ENCODE data around the gene AHCYL2.
"Not testable (repeated sequence)": the region's sequence is repeated elsewhere in the genome, so short reads cannot be mapped to it uniquely, and the experiment has no call there.

The AHCYL2 gene

DNA sequence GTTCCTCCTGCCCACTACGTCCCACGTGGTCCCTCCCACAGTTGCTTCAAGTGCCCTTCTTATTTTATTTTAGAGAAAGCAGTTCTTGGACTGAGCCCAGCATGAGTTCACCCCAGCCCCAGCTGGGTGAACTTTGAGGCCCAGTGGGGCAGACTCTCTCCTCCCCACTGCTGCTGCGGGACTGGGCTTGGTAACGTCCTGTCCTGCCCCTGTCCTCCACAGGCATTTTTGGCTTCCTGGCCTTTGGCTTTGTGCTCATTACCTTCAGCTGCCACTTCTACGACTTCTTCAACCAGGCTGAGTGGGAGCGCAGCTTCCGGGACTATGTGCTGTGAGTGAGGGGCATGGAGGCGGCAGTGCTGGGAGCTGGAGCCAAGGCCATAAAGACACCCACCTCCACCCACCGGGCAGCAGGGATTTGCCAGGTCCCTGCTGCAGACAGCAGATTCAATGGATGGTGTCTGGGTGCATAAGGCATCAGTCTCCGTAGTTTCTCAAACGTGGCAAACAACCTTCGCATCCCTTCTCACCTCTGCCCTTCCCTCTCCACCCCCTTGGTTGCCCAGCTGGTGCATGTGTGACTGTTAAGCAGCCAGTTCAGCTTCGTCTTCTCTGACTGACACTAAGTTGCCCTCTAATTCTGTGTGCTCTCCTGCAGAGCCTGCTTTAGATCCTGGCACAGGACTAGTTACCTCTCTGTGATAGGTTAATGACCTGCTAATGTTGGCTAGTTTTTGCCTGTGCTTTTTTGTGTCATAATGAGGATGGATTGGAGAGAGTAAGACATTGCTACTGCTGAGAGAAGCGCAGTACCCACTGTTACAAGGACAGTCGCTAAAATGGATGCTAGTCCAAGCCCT, 15.5 kb upstream of the AHCYL2 start:
- no peak for DNase-seq

DNA sequence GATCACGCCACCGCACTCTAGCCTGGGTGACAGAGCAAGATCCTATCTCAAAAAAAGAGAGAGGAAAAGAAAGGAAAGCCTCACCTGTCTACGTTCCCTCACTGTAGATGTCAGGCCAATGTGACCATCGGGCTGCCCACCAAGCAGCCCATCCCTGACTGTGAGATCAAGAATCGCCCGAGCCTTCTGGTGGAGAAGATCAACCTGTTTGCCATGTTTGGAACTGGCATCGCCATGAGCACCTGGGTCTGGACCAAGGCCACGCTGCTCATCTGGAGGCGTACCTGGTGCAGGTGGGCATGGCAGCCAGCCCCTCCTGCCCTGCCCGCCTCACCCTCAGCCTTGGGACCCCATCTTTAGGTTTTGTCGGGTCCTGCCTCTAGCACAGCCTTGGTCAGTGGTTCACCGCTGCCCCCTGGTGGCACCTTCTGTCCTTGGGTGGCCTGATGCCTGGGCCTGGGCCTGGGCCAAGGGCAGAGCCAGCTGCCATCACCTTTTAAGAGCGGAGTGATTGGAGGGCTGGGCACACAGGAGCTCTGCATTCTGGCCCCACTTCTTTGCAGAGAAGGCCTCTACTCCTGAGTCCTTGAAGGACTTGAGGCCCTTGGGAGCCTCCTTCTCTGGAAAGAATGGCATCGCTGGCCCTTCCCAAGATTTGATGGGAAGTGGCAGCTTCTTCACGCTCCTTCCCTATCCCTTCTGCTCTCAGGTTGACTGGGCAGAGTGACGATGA, 14.4 kb upstream of the AHCYL2 start:
- DNase-seq = peak; percentile 49

DNA sequence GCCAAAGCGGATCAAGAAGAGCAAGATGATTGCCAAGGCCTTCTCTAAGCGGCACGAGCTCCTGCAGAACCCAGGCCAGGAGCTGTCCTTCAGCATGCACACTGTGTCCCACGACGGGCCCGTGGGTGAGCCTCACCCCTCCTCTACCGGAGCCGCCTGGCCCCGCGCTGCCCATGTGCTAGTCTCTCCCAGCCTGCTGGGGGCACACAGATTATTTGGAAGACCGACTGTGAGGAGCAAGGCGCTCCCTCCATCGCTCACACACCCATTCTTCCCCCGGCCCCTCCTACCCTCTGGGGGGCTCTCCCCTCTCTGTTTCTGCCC, 13.9 kb upstream of the AHCYL2 start:
- no peak for DNase-seq

DNA sequence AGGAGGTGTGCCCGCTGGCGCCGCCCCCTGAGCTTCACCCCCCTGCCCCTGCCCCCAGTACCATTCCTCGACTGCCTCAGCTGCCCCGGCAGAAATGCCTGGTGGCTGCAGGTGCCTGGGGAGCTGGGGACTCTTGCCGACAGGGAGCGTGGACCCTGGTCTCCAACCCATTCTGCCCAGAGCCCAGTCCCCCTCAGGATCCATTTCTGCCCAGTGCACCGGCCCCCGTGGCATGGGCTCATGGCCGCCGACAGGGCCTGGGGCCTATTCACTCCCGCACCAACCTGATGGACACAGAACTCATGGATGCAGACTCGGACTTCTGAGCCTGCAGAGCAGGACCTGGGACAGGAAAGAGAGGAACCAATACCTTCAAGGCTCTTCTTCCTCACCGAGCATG, 12.7 kb upstream of the AHCYL2 start:
- DNase-seq = no peak

DNA sequence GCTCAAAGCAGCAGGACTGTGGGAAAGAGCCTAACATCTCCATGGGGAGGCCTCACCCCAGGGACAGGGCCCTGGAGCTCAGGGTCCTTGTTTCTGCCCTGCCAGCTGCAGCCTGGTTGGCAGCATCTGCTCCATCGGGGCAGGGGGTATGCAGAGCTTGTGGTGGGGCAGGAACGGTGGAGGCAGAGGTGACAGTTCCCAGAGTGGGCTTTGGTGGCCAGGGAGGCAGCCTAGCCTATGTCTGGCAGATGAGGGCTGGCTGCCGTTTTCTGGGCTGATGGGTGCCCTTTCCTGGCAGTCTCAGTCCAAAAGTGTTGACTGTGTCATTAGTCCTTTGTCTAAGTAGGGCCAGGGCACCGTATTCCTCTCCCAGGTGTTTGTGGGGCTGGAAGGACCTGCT, 12.2 kb upstream of the AHCYL2 start:
- no peak for DNase-seq

DNA sequence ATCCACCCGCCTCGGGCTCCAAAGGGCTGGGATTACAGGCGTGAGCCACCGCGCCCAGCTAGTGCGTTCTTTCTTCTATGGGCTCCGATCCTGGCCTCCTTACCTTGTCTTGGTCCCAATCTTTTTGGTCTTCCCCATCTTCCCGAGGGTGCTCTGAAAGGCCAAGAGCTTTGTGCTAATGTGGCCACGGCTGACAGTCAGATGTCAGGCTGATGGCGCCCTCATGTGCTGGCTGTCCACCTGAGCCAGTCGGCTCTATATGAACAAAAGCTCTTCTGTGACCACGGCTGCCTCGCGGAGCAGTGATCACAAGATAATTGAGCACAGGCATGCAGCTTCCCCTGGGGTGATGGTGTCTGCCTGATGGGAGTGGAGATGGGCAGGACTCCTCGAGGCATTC, 11.0 kb upstream of the AHCYL2 start:
- DNase-seq = peak; percentile 17

DNA sequence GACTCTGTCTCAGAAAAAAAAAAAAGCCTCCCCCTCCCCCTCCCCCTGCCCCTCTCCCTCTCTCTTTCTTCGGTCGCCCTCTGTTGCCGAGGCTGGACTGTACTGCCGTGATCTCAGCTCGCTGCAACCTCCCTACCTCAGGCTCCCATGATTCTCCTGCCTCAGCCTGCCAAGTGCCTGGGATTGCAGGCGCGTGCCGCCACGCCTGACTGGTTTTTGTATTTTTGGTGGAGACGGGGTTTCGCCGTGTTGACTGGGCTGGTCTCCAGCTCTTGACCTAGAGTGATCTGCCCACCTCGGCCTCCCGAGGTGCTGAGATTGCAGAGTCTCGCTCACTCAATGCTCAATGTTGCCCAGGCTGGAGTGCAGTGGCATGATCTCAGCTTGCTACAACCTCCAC, 9.1 kb upstream of the AHCYL2 start:
- not testable (repeated sequence) for DNase-seq

DNA sequence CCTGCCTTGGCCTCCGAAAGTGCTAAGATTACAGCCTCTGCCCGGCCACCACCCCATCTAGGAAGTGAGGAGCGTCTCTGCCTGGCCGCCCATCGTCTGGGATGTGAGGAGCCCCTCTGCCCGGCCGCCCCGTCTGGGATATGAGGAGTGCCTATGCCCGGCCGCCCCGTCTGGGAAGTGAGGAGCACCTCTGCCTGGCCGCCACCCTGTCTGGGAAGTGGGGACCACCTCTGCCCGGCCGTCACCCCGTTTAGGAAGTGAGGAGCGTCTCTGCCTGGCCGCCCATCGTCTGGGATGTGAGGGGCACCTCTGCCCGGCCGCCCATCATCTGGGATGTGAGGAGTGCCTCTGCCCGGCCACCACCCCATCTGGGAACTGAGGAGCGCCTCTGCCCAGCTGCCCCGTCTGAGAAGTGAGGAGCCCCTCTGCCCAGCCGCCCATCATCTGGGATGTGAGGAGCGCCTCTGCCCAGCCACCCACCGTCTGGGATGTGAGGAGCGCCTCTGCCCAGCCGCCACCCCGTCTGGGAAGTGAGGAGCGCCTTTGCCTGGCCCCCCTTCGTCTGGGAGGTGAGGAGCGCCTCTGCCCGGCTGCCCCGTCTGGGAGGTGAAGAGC, 8.6 kb upstream of the AHCYL2 start:
- DNase-seq = not testable (repeated sequence)

DNA sequence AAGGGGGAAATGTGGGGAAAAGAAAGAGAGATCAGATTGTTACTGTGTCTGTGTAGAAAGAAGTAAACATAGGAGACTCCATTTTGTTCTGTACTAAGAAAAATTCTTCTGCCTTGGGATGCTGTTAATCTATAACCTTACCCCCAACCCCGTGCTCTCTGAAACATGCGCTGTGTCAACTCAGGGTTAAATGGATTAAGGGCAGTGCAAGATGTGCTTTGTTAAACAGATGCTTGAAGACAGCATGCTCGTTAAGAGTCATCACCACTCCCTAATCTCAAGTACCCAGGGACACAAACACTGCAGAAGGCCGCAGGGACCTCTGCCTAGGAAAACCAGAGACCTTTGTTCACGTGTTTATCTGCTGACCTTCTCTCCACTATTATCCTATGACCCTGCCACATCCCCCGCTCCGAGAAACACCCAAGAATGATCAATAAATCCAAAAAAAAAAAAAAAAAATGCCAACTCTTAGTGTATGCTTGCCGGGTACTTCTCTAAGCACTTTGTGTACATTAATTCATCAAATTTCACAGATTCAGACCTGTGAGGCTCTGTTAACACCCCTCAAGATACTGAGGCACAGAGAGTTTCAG, 7.9 kb upstream of the AHCYL2 start:
- not testable (repeated sequence) for DNase-seq

DNA sequence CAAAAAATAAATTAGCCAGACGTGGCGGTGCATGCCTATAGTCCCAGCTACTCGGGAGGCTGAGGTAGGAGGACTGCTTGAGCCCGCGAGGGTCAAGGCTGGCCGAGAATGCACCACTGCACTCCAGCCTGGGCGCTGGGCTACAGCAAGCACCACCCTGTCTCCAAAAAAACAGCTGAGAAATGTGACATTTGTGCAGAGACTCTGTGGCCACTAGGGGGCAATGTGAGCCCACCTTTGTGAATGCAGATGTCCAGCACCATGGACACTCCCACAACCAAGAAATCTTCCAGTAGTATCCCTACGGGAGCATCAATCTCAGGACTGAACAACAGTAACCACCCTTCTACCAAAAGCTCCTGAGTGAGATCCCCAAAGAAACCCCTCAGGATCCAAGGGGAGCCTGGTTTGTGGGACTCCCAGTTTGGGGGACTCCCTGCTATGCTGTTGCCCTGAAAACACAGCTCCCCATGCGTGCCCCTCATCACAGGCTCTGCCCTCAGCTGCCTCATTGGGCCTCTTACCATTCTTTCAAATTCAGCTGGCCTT, 6.2 kb upstream of the AHCYL2 start:
- DNase-seq = peak; percentile 82

DNA sequence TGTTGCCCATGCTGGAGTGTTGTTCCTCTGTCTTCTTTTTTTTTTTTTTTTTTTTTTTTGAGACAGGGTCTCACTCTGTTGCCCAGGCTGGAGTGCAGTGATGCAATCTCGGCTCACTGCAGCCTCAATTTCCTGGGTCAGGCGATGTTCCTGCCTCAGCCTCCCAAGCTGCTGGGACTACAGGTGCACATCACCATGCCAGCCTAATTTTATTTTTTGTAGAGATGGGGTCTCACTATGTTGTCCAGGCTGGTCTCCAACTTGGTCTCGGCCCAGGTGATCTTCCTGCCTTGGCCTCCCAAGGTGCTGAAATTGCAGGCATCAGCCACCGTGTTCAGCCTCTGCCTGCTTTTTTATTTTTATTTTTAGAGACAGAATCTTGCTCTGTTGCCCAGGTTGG, 5.7 kb upstream of the AHCYL2 start:
- DNase-seq = not testable (repeated sequence)

DNA sequence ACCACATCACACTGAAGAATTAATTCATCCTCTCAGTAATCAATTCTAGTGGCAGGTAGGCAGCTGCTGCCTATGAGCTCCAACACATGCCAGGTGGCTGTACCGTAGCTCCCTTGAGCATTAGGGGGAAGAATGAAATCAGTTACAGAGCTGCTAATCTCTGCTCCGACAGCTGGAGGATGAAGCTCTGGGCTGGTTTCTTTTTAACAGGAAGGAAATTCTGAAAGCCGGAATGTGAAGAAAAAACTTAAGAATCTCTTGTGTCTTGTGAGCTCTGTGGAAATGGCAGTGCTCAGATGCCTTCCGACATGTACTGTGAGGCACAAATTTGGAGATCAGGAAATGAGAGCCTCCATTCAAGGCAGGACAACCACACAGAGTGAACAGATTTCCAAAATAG, 2.8 kb upstream of the AHCYL2 start:
- no peak for DNase-seq

DNA sequence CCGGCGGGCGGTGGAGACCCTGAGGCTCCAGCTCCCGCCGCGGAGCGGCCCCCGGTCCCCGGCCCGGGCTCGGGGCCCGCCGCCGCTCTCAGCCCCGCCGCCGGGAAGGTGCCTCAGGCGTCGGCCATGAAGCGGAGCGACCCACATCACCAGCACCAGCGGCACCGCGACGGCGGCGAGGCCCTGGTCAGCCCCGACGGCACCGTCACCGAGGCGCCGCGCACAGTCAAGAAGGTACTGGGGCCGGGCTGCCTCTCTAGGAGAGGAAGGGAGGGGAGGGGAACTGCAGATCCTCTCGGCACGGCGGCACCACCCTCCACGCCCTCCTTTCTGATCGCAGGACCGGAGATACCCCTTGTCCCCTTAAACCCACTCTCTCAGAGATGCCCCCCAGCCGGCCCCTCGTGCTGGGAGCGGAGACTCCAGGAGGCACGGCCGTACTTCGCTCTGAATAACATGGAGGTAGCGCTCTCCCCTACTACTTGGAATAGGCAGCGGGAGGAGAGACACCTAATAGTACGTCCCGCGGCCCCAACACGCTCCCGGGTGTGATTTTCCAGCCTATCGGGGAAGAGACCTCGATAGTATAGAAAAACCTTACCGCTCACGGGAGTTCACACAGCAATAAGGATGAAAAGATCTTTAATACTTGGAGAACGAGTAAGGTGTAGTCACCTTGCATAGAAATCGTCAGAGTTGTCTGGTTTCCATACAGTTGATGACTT, 538 bp downstream of the AHCYL2 start:
- peak; percentile 21 for DNase-seq

DNA sequence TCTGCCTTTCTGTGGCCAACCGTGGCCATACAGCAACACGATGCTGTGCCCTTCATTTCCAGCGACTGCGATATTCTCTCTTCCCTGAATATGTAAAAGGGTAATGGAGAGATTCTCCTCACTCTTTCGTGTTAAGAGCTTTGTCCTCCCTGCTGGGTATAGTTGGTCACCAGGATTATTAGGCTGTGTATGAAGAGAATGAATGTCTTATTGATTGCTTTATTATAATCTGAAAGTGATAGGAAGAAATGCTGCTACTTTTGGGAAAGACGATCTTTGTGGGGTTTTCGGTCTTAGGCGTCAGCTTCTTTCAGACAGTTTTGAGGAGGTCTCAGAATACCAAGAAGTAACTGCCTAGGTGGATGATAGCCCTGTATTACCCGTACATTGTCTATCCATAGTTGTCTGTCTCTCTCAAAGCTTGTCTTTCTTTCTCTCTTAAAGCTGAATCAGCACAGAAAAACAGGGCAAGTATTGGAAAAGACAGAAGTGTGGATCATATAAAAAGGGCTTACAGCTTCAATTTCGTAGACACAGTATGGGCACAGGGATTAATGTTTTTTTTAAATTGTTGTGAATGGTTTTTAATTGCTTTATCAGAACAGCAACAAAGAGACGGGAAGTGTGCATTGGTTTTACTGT, 1.2 kb downstream of the AHCYL2 start:
- DNase-seq = no peak

DNA sequence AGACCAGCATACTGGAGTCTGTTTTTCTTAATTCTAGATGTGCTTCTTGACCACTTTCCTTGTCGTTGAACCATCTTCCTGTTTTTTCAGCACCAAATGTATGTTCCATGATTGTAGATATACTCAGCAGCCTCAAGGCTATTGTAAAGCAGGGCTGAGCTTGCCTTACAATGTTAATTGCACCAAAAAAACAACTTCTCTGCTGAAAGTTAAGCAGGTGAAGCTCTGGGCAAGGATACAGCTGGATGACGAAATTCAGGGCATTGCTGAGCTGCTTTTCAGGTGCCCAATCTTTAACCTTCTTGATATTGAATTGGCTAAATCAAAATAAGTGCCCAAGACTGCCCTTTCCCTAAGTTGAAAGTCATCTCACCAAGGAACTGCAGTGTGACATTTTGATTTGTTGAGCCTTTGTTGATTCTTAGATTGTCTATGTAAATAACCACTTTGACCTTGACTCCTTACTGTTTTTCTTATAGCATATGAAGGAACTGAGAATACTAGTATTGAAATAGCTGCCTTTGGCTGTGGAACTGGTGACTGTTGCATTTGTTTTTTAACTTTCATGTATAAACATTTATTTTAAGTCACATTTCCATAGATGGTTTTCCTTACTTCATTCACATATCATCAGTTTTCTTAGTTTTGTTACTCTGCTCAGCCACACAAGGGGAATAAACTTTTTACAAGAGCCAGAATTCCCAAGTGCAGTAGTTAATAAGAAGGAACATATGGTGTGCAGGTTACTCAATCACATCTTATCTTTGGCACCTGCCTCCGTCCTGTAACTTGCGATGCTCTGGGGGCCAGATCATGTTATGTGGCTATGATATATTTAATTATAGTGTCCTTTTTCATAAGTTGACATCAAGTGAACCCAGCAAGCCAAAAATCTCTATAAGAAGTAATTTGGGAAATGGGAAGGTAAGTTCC, 3.1 kb downstream of the AHCYL2 start:
- DNase-seq = no peak

DNA sequence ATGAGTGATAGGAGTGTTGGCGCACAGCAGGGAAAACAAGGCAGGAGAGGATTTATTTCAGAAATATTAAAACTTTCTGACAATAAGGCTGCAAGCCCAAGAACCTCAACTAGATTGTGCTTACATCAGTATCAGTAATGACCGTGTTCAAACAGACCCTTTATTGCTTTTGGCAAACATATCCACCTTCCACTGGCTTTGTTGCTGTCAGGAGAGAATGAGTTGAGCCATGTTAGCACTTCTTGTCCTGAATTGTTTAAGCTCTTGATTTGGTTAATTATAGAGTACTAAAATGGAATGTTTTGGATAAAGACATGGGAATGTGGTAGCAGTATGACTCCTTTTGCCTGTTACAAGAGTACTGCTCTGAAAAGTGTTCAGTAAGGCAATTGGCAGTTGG, 3.8 kb downstream of the AHCYL2 start:
- DNase-seq = no peak

DNA sequence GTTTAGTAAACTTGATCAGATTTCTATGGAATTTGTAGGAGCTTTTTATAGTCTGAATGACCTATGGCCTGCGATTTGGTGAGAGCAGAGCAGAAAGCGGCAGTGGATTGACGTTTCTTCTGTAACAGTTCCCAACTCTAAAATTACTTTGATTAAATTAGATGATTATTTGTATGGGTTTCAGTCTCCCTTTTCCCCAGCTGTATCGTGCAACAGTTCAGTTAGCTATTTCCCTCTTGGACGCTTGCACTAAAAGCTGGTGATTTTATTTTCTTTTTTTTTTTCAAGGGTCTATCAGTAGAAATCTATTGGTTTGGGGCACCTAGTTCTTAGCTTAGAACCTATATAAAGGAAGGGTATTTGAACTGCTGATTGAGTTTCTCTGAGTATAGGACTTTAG, 6.8 kb downstream of the AHCYL2 start:
- no peak for DNase-seq

DNA sequence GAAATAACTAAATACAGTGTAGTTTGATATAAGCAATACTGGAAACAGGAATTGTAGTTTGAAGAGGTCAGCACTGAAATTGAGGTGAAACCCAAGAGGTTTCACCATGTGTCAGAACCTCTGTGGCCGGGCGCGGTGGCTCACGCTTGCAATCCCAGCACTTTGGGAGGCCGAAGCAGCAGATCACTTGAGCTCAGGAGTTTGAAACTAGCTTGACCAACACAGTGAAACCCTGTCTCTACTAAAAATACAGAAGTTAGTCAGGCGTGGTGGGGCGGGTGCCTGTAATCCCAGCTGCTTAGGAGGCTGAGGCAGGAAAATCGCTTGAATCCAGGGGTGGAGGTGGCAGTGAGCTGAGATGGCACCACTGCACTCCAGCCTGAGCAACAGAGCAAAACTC, 13.7 kb downstream of the AHCYL2 start:
- no peak for DNase-seq

DNA sequence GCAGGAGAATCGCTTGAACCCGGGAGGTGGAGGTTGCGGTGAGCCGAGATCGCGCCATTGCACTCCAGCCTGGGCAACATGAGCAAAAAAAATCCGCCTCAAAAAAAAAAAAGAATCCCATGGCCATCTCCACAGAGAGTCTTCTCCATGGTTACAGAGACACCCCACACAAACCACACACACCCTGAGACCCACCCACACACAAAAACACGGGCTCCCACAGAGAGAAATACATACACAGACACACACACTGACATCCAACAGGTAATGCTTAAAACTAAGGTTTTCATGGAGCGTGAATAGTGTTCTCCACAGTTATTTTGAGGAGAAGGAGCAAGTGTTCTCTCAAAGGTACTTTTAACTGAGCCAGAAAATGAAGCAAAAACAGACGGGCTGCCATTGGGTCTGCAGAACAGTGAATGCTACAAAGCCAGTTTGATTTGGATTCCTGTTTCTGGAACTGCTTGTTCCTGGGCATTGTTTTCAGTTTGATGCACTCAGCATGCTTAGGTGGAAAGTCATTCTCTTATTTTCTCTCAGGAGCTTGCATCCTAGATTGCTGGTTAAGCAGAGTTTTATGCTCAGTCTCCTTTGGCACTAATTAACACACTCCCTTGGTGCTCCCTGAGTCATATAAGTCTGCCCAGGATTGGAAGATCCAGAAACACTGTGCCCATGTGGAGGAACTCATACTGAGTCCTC, 15.4 kb downstream of the AHCYL2 start:
- no peak for DNase-seq

DNA sequence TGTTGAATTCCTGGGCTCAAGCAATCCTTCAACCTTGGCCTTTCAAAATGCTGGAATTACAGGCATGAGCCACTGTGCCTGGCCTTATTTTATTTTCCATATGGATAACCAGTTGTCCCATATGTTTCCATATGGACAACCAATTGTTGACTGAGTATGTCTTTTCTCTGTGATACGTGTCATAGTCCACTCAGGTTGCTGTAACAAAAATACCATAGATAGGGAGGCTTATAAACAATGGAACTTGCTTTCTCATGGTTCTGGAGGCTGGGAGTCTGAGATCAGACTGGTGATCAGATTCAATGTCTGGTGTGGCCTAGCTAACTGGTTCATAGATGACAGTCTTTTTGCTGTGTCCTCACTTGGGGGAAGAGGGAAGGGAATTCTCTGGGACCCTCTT, 19.4 kb downstream of the AHCYL2 start:
- no peak for DNase-seq

All from fibroblast of skin of scalp (primary cell).